CD4-positive, CD25-positive, alpha-beta regulatory T cell (primary cell): Measurements from ENCODE around the gene B4GALNT4. TPM values are rescaled to one million over a fixed set of nuclear protein-coding genes. Genes with fewer than 3 reads are reported as not detected.
"Not testable (repeated sequence)": the region's sequence is repeated elsewhere in the genome, so short reads cannot be mapped to it uniquely, and the experiment has no call there.

Experiments
- ATAC-seq, 2 donors: fragments of 150-1000 bp; cut with Tn5 transposase; one replicate each; pipeline ENCODE4 v1.10.0; 2021; ENCODE audit warnings: low read depth in 2 of 2, moderate number of reproducible peaks in 2 of 2, moderate library complexity in 1 of 2
- DNase-seq, 3 donors: peaks; one replicate each; pipeline versions ENCODE4 v3.0.0 to v3.0.0-alpha.2; 2012 to 2022; ENCODE audit warnings: mixed read lengths in 1 of 3
- H3K27ac ChIP-seq: one replicate; pipeline ENCODE4 v1.7.0; 2013; ENCODE audit warnings: mild to moderate bottlenecking, low read length; ENCODE audit not compliant: insufficient read depth, poor library complexity, severe bottlenecking
- H3K27me3 ChIP-seq: one replicate; pipeline ENCODE4 v1.7.0; 2013; ENCODE audit warnings: low read length; ENCODE audit not compliant: control insufficient read depth, insufficient read depth
- H3K36me3 ChIP-seq: one replicate; pipeline ENCODE4 v1.7.0; 2013; ENCODE audit warnings: mild to moderate bottlenecking, low read length, moderate library complexity; ENCODE audit not compliant: control insufficient read depth, insufficient read depth
- H3K4me1 ChIP-seq: 2 replicates; pipeline ENCODE4 v1.7.0; 2013; ENCODE audit warnings: mild to moderate bottlenecking, low read length; ENCODE audit not compliant: insufficient read depth, control insufficient read depth, poor library complexity, severe bottlenecking
- H3K4me3 ChIP-seq: one replicate; pipeline ENCODE4 v1.7.0; 2013; ENCODE audit warnings: low read depth, mild to moderate bottlenecking, low read length, moderate library complexity
- H3K9me3 ChIP-seq, 2 experiments: 1 replicate in 1 of 2; 2 replicates in 1 of 2; pipeline ENCODE4 v1.7.0; 2013; ENCODE audit warnings: low read length in 2 of 2, mild to moderate bottlenecking in 1 of 2, moderate library complexity in 1 of 2; ENCODE audit not compliant: control insufficient read depth in 2 of 2
- H3K27ac Mint-ChIP-seq, 3 donors: one replicate each; pipeline ENCODE4 v1.8.0; 2020 to 2022; ENCODE audit warnings: mild to moderate bottlenecking in 3 of 3, mixed read lengths in 3 of 3, moderate library complexity in 2 of 3
- H3K27me3 Mint-ChIP-seq: one replicate; pipeline ENCODE4 v1.8.0; 2022; ENCODE audit warnings: mild to moderate bottlenecking, mixed read lengths
- H3K36me3 Mint-ChIP-seq: one replicate; pipeline ENCODE4 v1.8.0; 2020; ENCODE audit warnings: mixed read lengths
- H3K4me1 Mint-ChIP-seq, 4 donors: one replicate each; pipeline ENCODE4 v1.8.0; 2020 to 2022; ENCODE audit warnings: mixed read lengths in 4 of 4, mild to moderate bottlenecking in 1 of 4
- H3K4me3 Mint-ChIP-seq, 4 donors: one replicate each; pipeline ENCODE4 v1.8.0; 2020 to 2022; ENCODE audit warnings: mild to moderate bottlenecking in 4 of 4, mixed read lengths in 4 of 4, moderate library complexity in 3 of 4
- H3K9me3 Mint-ChIP-seq, 7 donors: one replicate each; pipeline ENCODE4 v1.8.0; 2020 to 2022; ENCODE audit warnings: mixed read lengths in 7 of 7, mild to moderate bottlenecking in 3 of 7, moderate library complexity in 2 of 7
- polyA plus RNA-seq, 4 donors: library from polyadenylated mRNA; unstranded; fragments of 300-500 nt; fragmentation: Illumina TruSeq; gene quantifications; one replicate each; pipeline ENCODE4 v1.2.3, GENCODE V29; 2021
- total RNA-seq: library from RNA; stranded (reverse); gene quantifications from one replicate; pipeline ENCODE4 v1.2.3, GENCODE V29; 2022

Gene B4GALNT4
- total RNA-seq, result 0.99 TPM
- polyA plus RNA-seq, result not detected

- Histone ChIP-seq H3K36me3 (no peaks in the 10 kb centered on the region), H3K9me3 (no peaks in the 10 kb centered on the region), H3K27me3 (peaks cover 11% of the 10 kb centered on the region), H3K4me1 (peaks cover 10% of the 10 kb centered on the region), H3K27ac (no peak within 1 kb of the TSS), H3K4me3 (no peak within 1 kb of the TSS)
- H3K27ac Mint-ChIP-seq, result no peak within 1 kb of the TSS
- ATAC-seq (peak; percentile 24 to 53), DNase-seq (peak in 1 of 3 donors; percentile 24)
- peaks cover 0 to 6% (median 0%) of the 10 kb centered on the region in 7 donors for H3K9me3 Mint-ChIP-seq
- H3K4me1 Mint-ChIP-seq, result peaks cover 0 to 18% (median 2%) of the 10 kb centered on the region in 4 donors
- H3K27me3 Mint-ChIP-seq, result peaks cover 38% of the 10 kb centered on the region
- H3K36me3 Mint-ChIP-seq, result no peaks in the 10 kb centered on the region
- H3K4me3 Mint-ChIP-seq, result peak within 1 kb of the TSS; percentile 39 to 87 (median 59)
These were observed at the start of gene B4GALNT4 for GRCh38 chr11:369336-370018. Gene B4GALNT4 (plus strand): TSS chr11:369499. CDS start chr11:369804, 305 bp downstream.

- peak overlapping the region; percentile 65 to 91 (median 89) for H3K27ac Mint-ChIP-seq
- peak in 1 of 2 donors; percentile 1 for ATAC-seq
- peaks cover 40% of the 10 kb centered on the region for H3K4me1 ChIP-seq
These were observed 49.4 kb upstream of the B4GALNT4 start for GRCh38 chr11:319888-320273.

GRCh38 chr11:324156-324555 is 45.1 kb upstream of the B4GALNT4 start:
- Histone ChIP-seq H3K4me3 (no peak overlapping the region), H3K36me3 (no peaks in the 10 kb centered on the region), H3K27ac (no peak overlapping the region), H3K27me3 (no peaks in the 10 kb centered on the region), H3K4me1 (peaks cover 31% of the 10 kb centered on the region), H3K9me3 (no peaks in the 10 kb centered on the region)
- Mint-ChIP-seq H3K9me3 (peaks cover 0 to 1% (median 0%) of the 10 kb centered on the region in 7 donors), H3K27me3 (peaks cover 5% of the 10 kb centered on the region), H3K36me3 (no peaks in the 10 kb centered on the region), H3K27ac (peak overlapping the region; percentile 70 to 80 (median 74)), H3K4me1 (peaks cover 2 to 60% (median 25%) of the 10 kb centered on the region in 4 donors), H3K4me3 (peak overlapping the region in 1 of 4 donors; percentile 70)
- no peak for DNase-seq
- ATAC-seq, result no peak

More at GRCh38 chr11:319888-320273, 49.4 kb upstream of the B4GALNT4 start:
- not testable (repeated sequence) for H3K27me3 ChIP-seq, H3K4me3 ChIP-seq, H3K9me3 ChIP-seq, H3K9me3 Mint-ChIP-seq, H3K36me3 ChIP-seq, DNase-seq
- H3K27me3 Mint-ChIP-seq, result peaks cover 22% of the 10 kb centered on the region
- H3K4me1 Mint-ChIP-seq, result peaks cover 6 to 45% (median 20%) of the 10 kb centered on the region in 4 donors
- H3K4me3 Mint-ChIP-seq, result peak overlapping the region; percentile 85 to 98 (median 86)
- peak overlapping the region; percentile 33 for H3K27ac ChIP-seq
- H3K36me3 Mint-ChIP-seq, result peaks cover 11% of the 10 kb centered on the region

- peak overlapping the region in 1 of 4 donors; percentile 70 for H3K4me3 Mint-ChIP-seq
These were observed 44.4 kb upstream of the B4GALNT4 start for GRCh38 chr11:324593-325517.

GRCh38 chr11:325796-326591 is 43.3 kb upstream of the B4GALNT4 start:
- no peaks in the 10 kb centered on the region for H3K36me3 Mint-ChIP-seq
- H3K4me1 Mint-ChIP-seq, result peaks cover 8 to 64% (median 28%) of the 10 kb centered on the region in 4 donors
- H3K4me3 Mint-ChIP-seq, result peak overlapping the region in 3 of 4 donors; percentile 32 to 48 (median 46)
- Histone ChIP-seq H3K27me3 (no peaks in the 10 kb centered on the region), H3K27ac (peak overlapping the region; percentile 79), H3K4me3 (no peak overlapping the region), H3K4me1 (peaks cover 38% of the 10 kb centered on the region), H3K9me3 (no peaks in the 10 kb centered on the region), H3K36me3 (no peaks in the 10 kb centered on the region)
- H3K27me3 Mint-ChIP-seq, result no peaks in the 10 kb centered on the region
- peaks cover 0 to 1% (median 0%) of the 10 kb centered on the region in 7 donors for H3K9me3 Mint-ChIP-seq
- DNase-seq (no peak), ATAC-seq (no peak)
- peak overlapping the region; percentile 86 to 94 (median 92) for H3K27ac Mint-ChIP-seq

More at GRCh38 chr11:324593-325517, 44.4 kb upstream of the B4GALNT4 start:
- H3K9me3 Mint-ChIP-seq, H3K27ac ChIP-seq, H3K9me3 ChIP-seq, H3K36me3 ChIP-seq, DNase-seq, ATAC-seq, H3K4me3 ChIP-seq, H3K27me3 Mint-ChIP-seq, H3K27me3 ChIP-seq, H3K36me3 Mint-ChIP-seq: not testable (repeated sequence)
- Mint-ChIP-seq H3K27ac (peak overlapping the region; percentile 70 to 87 (median 80)), H3K4me1 (peaks cover 8 to 62% (median 28%) of the 10 kb centered on the region in 4 donors)
- H3K4me1 ChIP-seq, result peaks cover 33% of the 10 kb centered on the region

- H3K9me3 ChIP-seq, result no peaks in the 10 kb centered on the region
- peak overlapping the region; percentile 7 for H3K4me3 ChIP-seq
- peak overlapping the region; percentile 32 to 48 (median 42) for H3K4me3 Mint-ChIP-seq
- peak overlapping the region; percentile 79 for H3K27ac ChIP-seq
- H3K27me3 ChIP-seq, result no peaks in the 10 kb centered on the region
- H3K27me3 Mint-ChIP-seq, result no peaks in the 10 kb centered on the region
- peaks cover 42% of the 10 kb centered on the region for H3K4me1 ChIP-seq
- no peaks in the 10 kb centered on the region for H3K36me3 Mint-ChIP-seq
- no peak for ATAC-seq
- peaks cover 8 to 69% (median 31%) of the 10 kb centered on the region in 4 donors for H3K4me1 Mint-ChIP-seq
- peaks cover 0 to 1% (median 0%) of the 10 kb centered on the region in 7 donors for H3K9me3 Mint-ChIP-seq
- no peak for DNase-seq
- peak overlapping the region; percentile 86 to 94 (median 92) for H3K27ac Mint-ChIP-seq
- no peaks in the 10 kb centered on the region for H3K36me3 ChIP-seq
These were observed 42.8 kb upstream of the B4GALNT4 start for GRCh38 chr11:326592-326841.
